HG03520 (cell line): Measurements from ENCODE around the gene FLNC.

Source experiments
- ATAC-seq: cut with Tn5 transposase; IDR thresholded peaks from one replicate; pipeline ENCODE4 v1.9.1; 2021; ENCODE audit warnings: mild to moderate bottlenecking, moderate library complexity; ENCODE audit not compliant: unreplicated experiment

FLNC gene

GRCh38 chr7:128801667-128802418, 28.4 kb upstream of the FLNC start:
- ATAC-seq = no peak

DNA sequence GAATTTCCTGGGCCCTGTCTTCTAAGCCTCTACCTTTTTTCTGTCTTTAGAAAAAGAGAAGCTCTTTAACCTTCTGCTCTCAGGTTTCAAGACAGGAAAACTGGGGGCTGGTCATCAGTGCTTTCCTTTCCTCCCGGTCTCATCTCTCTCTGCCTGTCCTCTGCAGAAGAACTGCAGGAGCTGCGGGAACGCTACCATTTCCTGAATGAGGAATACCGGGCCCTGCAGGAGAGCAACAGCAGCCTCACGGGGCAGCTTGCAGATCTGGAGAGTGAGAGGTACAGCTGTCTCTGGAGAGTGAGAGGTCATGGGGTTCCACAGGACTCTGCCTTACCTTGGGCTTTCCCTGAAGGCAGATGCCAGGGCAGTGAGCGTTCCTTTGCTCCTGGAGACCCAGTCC, 25.7 kb upstream of the FLNC start:
- ATAC-seq = no peak

- ATAC-seq = no peak
These were observed 25.0 kb upstream of the FLNC start for GRCh38 chr7:128805225-128805624.

DNA sequence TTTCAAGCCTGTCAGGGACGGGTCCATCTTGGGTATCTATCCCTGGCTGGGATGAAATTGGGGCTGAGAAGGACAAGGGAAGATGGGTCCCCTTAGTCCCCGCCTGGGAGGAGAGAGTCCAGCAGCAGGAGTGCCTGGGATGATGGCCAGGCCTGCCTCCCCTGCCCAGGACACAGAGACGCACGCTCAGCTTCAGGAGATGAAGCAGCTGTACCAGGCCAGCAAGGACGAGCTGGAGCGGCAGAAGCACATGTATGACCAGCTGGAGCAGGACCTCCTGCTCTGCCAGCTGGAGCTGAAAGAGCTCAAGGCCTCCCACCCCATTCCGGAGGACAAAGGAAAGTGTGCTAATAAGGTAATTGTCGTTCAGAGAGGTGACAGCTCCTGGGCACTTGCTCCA, 23.0 kb upstream of the FLNC start:
- no peak for ATAC-seq

- no peak for ATAC-seq
These were observed 20.8 kb upstream of the FLNC start for GRCh38 chr7:128809363-128809762.

DNA sequence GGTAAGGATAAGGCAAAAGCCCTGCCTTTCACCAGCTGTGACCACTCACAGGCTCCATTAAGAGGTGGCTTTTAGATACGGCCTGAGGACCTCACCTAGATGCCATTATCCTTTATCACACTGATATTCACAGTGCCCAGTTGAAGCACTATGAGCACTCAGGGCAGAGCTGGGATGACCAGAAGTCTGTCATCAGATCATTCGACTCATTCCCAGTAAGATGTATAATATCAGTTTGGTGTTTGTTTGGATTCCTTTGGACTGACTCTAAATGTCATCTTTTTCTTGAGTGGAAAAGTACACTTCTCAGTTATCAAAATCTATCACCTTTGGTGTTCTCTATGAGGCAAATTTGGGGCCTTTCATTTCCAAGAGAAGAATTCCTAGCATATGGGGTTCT, 19.7 kb upstream of the FLNC start:
- no peak for ATAC-seq

GRCh38 chr7:128810997-128811396, 19.2 kb upstream of the FLNC start:
- ATAC-seq = no peak

DNA sequence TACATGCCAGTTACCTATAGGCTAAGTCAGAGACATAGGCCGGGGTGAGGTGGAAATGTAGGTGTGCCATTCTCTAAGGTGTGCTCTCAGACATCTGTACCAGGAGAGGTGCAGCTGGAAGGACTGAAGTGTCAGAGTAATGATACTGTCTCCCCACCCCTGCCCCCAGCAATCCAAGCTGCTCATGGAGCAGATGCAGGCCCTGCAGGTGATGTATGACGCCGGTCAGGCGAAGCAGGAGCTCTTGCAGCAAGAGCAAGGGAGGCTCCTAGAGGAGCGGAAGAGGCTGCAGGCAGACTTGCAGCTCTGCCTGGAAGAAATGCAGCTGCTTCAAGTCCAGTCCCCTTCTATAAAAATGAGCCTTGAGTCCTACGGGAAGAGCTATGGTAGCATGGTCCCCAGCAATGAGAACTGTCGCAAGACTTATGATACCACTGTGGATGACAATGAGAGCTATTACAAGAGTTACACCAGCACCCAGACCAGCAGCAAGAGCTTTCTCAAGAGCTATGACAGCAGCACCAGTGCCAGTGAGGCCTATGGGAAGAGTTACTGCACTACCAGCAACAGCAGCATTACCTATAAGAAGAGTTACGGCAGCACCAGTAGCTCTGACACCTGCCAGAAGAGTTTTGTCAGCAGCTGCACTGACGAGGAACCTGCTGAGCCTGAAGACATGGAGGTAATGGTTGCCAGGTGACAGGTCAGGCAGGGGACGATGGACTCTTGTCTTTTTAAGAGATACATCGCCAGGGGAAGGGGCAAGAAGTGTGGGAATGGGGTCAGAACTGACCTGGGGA, 18.4 kb upstream of the FLNC start:
- no peak for ATAC-seq

GRCh38 chr7:128812514-128813168, 17.6 kb upstream of the FLNC start:
- no peak for ATAC-seq

DNA sequence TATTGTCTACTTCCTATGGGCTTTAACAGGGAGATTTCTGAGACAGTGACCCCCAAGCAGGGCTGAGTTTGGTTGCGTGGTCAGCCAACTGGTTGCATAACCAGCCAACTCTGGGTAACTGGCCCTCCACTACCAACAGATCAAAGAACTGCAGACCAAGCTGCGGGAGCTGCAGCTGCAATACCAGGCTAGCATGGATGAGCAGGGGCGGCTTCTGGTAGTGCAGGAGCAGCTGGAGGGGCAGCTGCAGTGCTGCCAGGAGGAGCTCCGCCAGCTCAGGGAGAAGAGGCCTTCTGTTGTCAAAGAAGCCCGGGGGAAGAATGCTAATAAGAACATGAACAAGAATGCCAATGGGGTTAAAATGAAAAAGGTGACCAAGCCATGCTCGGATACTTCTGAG, 15.7 kb upstream of the FLNC start:
- ATAC-seq = no peak

DNA sequence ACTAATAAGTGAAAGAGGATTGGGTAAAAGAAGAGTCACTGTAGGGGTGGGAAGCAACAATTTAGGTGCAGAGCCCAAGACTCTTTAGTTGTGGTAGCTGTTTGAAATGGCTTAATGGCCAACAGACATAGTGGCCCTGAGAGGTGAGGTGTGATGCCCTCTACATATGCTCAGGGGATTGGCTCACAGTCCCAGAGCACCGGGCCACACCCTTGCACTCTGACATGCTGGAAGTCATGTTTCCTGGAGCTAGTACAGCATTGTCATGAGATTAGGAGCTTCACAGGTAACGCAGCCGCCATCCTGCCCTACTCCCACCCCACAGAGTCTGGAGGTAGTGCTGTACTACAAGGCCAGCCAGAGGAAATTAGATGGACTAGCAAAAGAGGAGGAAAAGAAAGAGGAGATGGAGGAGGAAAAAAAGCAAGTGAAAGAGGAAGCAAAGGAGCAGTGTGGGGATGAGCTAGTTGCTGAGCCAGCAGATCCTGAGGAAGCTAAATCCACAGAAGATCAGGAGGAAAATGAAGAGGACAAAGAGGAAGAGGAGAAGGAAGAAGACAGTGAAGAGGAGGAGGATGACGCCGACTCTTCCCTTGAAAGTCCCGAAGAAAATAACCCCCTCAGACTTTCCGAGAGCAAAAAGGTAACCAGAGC, 14.8 kb upstream of the FLNC start:
- no peak for ATAC-seq

DNA sequence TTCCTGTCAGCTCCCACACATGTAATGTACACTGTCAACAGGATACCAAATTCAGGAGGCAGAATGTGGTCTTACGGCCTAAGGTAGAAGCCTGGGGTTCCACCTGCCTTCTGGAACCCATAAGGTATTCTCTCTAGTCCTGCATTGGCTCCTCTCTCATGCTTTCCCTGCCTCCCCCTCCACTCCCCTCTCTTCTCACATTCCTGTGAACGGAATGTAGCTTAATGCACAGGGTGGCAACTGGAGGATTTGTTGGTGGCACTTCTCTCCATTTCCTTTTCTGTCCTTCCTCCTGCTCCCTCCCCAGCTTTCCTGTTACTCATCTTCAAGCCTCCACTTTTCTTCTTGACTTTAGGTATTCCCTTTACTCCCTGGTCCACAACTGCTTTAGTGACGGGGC, 11.5 kb upstream of the FLNC start:
- no peak for ATAC-seq

GRCh38 chr7:128821724-128822123, 8.5 kb upstream of the FLNC start:
- ATAC-seq = no peak

DNA sequence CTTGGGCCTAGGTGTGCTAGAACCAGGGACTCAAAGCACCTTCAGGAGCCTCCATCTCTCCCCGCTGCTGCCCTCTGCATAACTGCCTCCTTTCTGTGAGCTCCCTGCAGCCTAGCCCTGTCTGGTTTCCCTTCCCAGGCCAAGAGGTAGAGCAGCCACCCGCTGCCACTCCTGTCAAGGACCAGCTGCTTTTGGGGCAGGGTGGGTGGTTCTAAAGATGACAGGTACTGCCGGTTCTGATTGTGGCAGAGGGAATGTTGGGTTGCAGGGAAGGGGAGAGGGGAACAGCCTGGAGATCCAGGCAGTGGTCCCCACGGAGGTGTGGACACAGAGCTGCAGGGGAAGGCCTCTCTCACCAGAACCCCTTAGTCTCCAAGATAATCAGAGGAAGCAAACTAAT, 3.7 kb upstream of the FLNC start:
- ATAC-seq = no peak

- ATAC-seq = no peak
These were observed 3.3 kb upstream of the FLNC start for GRCh38 chr7:128826916-128827247.

DNA sequence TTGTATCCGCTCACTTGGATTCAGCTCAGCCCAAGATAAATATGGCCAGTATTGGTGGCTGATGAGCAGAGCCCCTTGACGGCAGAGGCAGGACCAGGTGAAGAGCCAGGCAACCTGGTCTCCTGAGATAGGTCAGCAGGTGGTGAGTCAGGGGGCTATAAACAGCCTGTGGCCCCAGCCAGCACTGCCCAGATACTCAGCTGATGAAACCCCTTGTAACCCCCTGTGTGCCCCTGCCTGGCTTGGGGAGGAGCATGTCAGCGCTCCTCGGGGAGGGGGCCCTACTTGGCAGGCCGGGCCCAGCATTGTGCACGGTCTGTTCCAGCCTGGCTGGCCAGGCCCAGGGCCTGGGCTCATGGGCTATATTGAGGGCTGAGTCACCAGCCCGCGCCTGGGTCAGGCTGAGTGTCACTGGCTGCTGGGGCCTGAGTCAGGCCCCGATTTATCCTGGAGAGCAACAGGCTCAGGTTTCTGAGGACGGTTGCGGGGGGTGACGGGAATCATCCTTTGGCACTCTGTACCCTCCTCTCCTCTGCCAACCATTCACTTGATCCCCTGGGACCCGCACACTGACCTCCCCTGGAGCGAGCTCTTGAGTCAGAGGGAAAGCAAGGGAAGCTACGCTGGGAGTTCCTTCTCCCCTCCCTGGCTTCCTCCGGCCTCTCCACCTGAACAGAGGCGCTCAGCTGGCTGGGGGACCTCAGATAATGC, 2.8 kb upstream of the FLNC start:
- ATAC-seq = no peak

DNA sequence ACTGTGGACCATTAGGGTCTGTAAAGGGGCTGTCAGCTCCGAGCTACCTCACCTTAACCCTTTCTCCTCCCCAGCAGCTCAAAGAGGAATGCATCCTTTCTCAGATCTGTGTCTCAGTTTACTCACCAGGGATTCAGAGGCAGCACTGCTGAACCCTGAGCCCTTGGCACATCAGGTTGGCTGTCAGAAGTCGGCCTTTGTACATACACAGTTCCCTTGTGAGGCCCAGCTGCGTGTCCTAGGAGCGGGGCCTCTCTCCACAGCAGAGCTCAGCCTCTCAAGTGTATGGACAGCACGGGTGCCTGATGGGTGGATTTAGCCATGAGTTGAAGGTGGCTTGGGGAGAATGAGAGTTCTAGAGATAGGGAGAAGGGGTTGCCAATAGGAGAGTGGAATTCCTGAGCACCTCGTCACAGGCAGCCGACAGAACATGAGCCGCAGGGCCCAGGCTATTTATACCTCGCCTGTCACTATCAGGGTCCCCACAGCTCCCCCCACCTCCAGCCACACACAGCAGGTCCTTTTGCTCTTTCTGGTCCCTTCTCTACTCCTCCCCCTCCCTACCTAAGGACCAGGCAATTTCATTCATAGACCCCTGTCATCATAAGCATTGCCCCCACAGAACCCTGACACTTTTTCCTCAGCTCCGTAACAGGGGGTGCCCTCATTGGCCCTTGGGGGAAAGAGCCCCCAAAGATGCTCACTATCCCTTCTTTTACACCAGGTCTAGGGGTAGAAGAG, 2.1 kb upstream of the FLNC start:
- no peak for ATAC-seq

DNA sequence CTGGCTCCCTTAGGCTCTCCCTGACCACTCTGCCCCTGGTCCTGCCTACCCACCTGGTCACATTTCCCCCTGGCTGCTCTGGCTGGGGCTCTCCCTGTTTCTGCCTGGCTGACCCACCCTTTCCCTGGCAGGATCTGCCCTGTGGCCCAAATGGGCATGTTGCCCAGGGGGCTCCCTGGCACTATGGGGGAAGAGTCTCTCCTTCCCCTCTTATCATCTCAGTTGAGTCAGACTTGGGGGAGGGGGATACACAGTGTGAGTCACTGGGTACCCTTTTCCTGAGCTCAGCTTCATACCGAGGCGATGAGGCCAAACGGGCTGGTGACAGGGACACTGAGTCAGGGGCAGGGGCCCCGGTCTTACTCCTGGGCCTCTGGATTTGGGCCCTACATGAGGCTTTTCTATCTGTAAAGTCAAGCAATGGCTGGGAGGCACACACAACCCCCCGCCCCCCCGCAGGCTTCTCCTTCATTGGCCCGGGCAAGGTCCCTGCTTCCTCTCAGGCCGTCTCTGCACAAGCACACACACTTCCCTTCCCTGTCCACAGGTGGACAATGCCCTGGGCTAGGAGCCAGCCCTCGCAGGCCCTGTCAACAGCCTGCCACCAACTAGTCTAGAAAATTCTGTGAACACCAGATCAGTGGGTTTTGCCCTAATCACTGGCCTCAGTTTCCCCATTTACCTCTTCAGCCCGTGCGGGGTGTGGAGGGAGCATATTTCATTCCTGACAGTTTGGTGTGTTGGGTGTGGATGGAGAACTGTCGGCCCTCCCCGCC, 627 bp upstream of the FLNC start:
- ATAC-seq = no peak

GRCh38 chr7:128831178-128831993, 1.2 kb downstream of the FLNC start:
- ATAC-seq = no peak
